ENCODE measurements around the gene ZCCHC10. TPM values are rescaled to one million over a fixed set of nuclear protein-coding genes. Genes with fewer than 3 reads are reported as not detected.

The ZCCHC10 gene
- total and polyA plus RNA-seq, 10 of the 15 experiments (the other 5 are each of a cell fraction or from before 2014, with no cell fraction given), result 16.8 to 117 (median 53.5) TPM

- CTCF ChIA-PET, result interaction anchor here (1.5 kb wide), 1 partner anchor 53 kb away, joined by 4 read pairs; no protein-coding TSS in a partner anchor
- Histone ChIP-seq H3K4me3 (peak overlapping the region; percentile 87), H3K9ac (ENCODE audit: control insufficient read depth, insufficient read depth, low read length) (peak overlapping the region; percentile 100), H3K4me2 (ENCODE audit: control insufficient read depth, insufficient read depth) (peak overlapping the region; percentile 70), H2AFZ (ENCODE audit: control insufficient read depth, low read depth, low read length) (peak overlapping the region; percentile 21; the same call in 1 of the 2 replicates), H3K9me3 (replicated peaks; ENCODE audit: control insufficient read depth, insufficient read depth, low read length) (no peaks in the 10 kb centered on the region), H3K36me3 (ENCODE audit: control insufficient read depth in 2 of 2, insufficient read depth in 2 of 2, low read length in 1 of 2) (no peaks in the 10 kb centered on the region), H4K20me1 (ENCODE audit: control insufficient read depth, insufficient read depth) (no peaks in the 10 kb centered on the region), H3K27ac (ENCODE audit: control insufficient read depth, insufficient read depth) (peak overlapping the region; percentile 99), H3K79me2 (ENCODE audit: control insufficient read depth, insufficient read depth, low read length) (peaks cover 51% of the 10 kb centered on the region), H3K27me3 (replicated peaks in 1 of 2; ENCODE audit: control insufficient read depth in 2 of 2, insufficient read depth in 2 of 2, low read length in 1 of 2) (no peaks in the 10 kb centered on the region), H3K4me1 (ENCODE audit: control insufficient read depth, insufficient read depth, low read length) (no peaks in the 10 kb centered on the region; the same call in 1 of the 2 replicates)
- no peak for FAIRE-seq
- TF ChIP-seq KDM1A (IDR thresholded peaks at IDR 0.05; ENCODE audit: borderline replicate concordance) (no peak), POLR2A (IDR thresholded peaks at IDR 0.05; ENCODE audit: low read depth, low read length) (no peak), RFX5 (IDR thresholded peaks at IDR 0.05; ENCODE audit: low read depth, low read length) (no peak)
- RAD21 ChIA-PET (ENCODE audit: unreplicated experiment), result no interaction called here
- POLR2A ChIA-PET, result interaction anchor here (2.6 to 4.6 kb wide), 2 partner anchors 18 to 54 kb away, joined by 21 to 24 read pairs; no protein-coding TSS in a partner anchor
- ATAC-seq, result no peak
- 70% methylated on average over 4 of the region's 4 CpGs for WGBS (ENCODE audit: insufficient coverage, insufficient replicate concordance, low lambda C conversion rate, missing lambda C conversion rate)
- BruUV-seq (replicated peaks), result no TSS peak
- SMC1A ChIA-PET (ENCODE audit: uncharacterized antibody, unreplicated experiment), result interaction anchor here (1.0 to 2.1 kb wide), 3 partner anchors 18 to 29 kb away, joined by 3 to 7 read pairs (median 3); no protein-coding TSS in a partner anchor
- in situ Hi-C loops (cut with MboI), result no loop called here
- intact Hi-C loops (cut with micrococcal nuclease; ENCODE audit: unreplicated experiment), result loop anchor here (2.0 to 5.0 kb wide), 2 partner anchors 24 to 88 kb away; partner anchors contain the start of genes AFF4 and ZCCHC10
- no peak for DNase-seq (ENCODE audit: low read depth, low spot score)
Measured at GRCh38 chr5:133050521-133050920, 24.2 kb upstream of the ZCCHC10 start.

GRCh38 chr5:133049726-133050048 lies 23.3 kb upstream of the ZCCHC10 start:
- BruUV-seq (replicated peaks), result no TSS peak
- in situ Hi-C loops (cut with MboI), result no loop called here
- 95% methylated on average over 1 of the region's 1 CpG for WGBS (ENCODE audit: insufficient coverage, insufficient replicate concordance, low lambda C conversion rate, missing lambda C conversion rate)

More at GRCh38 chr5:133049726-133050048, 23.3 kb upstream of the ZCCHC10 start:
- peaks cover 42% of the 10 kb centered on the region for H3K79me2 ChIP-seq (ENCODE audit: control insufficient read depth, insufficient read depth, low read length)
- CTCF ChIA-PET, result interaction anchor here (1.5 kb wide), 1 partner anchor 54 kb away, joined by 4 read pairs; no protein-coding TSS in a partner anchor
- no peaks in the 10 kb centered on the region for H3K9me3 ChIP-seq (replicated peaks; ENCODE audit: control insufficient read depth, insufficient read depth, low read length)
- H3K9ac ChIP-seq (ENCODE audit: control insufficient read depth, insufficient read depth, low read length), result no peak overlapping the region
- DNase-seq (ENCODE audit: low read depth, low spot score) (no peak), ATAC-seq (no peak), FAIRE-seq (no peak)
- no peak overlapping the region for H3K4me3 ChIP-seq
- SMC1A ChIA-PET (ENCODE audit: uncharacterized antibody, unreplicated experiment), result interaction anchor here (0.6 to 1.3 kb wide), 3 partner anchors 15 to 881 kb away, joined by 3 read pairs; no protein-coding TSS in a partner anchor
- RAD21 ChIA-PET (ENCODE audit: unreplicated experiment), result no interaction called here
- no peak overlapping the region for H3K27ac ChIP-seq (ENCODE audit: control insufficient read depth, insufficient read depth)
- TF ChIP-seq RAD51 (IDR thresholded peaks at IDR 0.05), result no peak
- TF ChIP-seq SMAD5 (IDR thresholded peaks at IDR 0.05; ENCODE audit: low read depth), result no peak
- no peak for TF ChIP-seq JUNB (IDR thresholded peaks at IDR 0.05)
- no peak for TF ChIP-seq ZBED1 (IDR thresholded peaks at IDR 0.05; ENCODE audit: borderline replicate concordance)
- no peak for TF ChIP-seq POLR2AphosphoS5 (IDR thresholded peaks at IDR 0.05; ENCODE audit: low read length)
- no peaks in the 10 kb centered on the region for H3K36me3 ChIP-seq (ENCODE audit: control insufficient read depth in 2 of 2, insufficient read depth in 2 of 2, low read length in 1 of 2)
- intact Hi-C loops (cut with micrococcal nuclease; ENCODE audit: unreplicated experiment), result loop anchor here (2.0 to 5.0 kb wide), 2 partner anchors 23 to 87 kb away; partner anchors contain the start of genes AFF4 and ZCCHC10
- POLR2A ChIA-PET, result interaction anchor here (4.6 kb wide), 1 partner anchor 17 kb away, joined by 21 read pairs; no protein-coding TSS in a partner anchor
- H3K27me3 ChIP-seq (replicated peaks in 1 of 2; ENCODE audit: control insufficient read depth in 2 of 2, insufficient read depth in 2 of 2, low read length in 1 of 2), result no peaks in the 10 kb centered on the region
- H2AFZ ChIP-seq (ENCODE audit: control insufficient read depth, low read depth, low read length), result no peak overlapping the region
- H3K4me2 ChIP-seq (ENCODE audit: control insufficient read depth, insufficient read depth), result no peak overlapping the region
- H3K4me1 ChIP-seq (ENCODE audit: control insufficient read depth, insufficient read depth, low read length), result no peaks in the 10 kb centered on the region; the same call in 1 of the 2 replicates
- no peaks in the 10 kb centered on the region for H4K20me1 ChIP-seq (ENCODE audit: control insufficient read depth, insufficient read depth)
